ENCODE data around the gene PLCB1.

Gene PLCB1

GRCh38 chr20:8152847-8153246 lies 20.8 kb downstream of the PLCB1 start:
- H3K27ac ChIP-seq (ENCODE audit: low read depth, low read length, poor library complexity, severe bottlenecking) = no peak overlapping the region
- H3F3A ChIP-seq (ENCODE audit: insufficient read depth, low read length) = no peaks in the 10 kb centered on the region

DNA sequence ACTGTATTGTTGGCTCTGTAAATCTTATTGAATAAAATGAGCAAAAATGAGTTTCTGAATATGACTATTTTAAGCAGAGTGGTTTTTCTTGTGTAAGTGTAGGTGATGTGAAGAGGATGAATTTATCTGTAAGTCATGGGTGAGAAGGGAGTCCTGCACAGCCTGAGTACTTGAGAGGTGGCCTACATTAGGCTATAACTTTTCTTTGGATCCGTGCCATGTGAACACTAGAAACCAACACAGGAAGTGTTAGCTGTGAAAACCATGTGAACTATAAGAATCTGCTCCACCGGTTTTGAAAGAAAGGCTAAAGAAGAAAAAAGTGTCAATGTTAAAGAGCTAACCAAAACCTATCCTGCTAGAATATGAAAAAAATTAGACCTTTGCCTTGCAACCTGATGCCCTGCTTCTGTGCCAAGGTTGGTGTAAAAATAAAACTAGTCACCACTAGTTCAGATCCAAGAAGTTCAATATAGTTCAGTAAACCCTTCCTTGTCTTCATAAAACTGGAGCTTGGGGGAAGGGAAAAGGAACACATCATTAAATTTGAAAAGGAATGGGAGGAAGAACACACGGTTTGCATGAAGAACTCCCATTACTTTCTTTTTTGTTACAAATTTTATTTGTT lies 21.3 kb downstream of the PLCB1 start:
- Histone ChIP-seq H3F3A (ENCODE audit: insufficient read depth, low read length) (no peaks in the 10 kb centered on the region), H3K9me2 (ENCODE audit: low read depth, low read length) (no peaks in the 10 kb centered on the region), H3K4me1 (ENCODE audit: insufficient read depth, low read length, severe bottlenecking) (peaks cover 14% of the 10 kb centered on the region), H3K27ac (ENCODE audit: low read depth, low read length, poor library complexity, severe bottlenecking) (no peak overlapping the region), H3K9ac (ENCODE audit: low read length) (no peak overlapping the region), H3K4me3 (ENCODE audit: low read depth, low read length, poor library complexity, severe bottlenecking) (no peak overlapping the region), H3K4me2 (ENCODE audit: low read length) (no peak overlapping the region), H3K36me3 (ENCODE audit: insufficient read depth, low read length) (no peaks in the 10 kb centered on the region), H4K20me1 (ENCODE audit: insufficient read depth, low read length) (no peaks in the 10 kb centered on the region), H2AFZ (ENCODE audit: low read length) (no peak overlapping the region), H3K27me3 (ENCODE audit: insufficient read depth, low read length) (no peaks in the 10 kb centered on the region), H3K79me2 (ENCODE audit: insufficient read depth, low read length) (no peaks in the 10 kb centered on the region), H3K9me3 (ENCODE audit: low read length) (no peaks in the 10 kb centered on the region)
- no peak for TF ChIP-seq EZH2 (IDR thresholded peaks at IDR 0.05; ENCODE audit: borderline replicate concordance, low read length)
- TF ChIP-seq, protein P1, sequence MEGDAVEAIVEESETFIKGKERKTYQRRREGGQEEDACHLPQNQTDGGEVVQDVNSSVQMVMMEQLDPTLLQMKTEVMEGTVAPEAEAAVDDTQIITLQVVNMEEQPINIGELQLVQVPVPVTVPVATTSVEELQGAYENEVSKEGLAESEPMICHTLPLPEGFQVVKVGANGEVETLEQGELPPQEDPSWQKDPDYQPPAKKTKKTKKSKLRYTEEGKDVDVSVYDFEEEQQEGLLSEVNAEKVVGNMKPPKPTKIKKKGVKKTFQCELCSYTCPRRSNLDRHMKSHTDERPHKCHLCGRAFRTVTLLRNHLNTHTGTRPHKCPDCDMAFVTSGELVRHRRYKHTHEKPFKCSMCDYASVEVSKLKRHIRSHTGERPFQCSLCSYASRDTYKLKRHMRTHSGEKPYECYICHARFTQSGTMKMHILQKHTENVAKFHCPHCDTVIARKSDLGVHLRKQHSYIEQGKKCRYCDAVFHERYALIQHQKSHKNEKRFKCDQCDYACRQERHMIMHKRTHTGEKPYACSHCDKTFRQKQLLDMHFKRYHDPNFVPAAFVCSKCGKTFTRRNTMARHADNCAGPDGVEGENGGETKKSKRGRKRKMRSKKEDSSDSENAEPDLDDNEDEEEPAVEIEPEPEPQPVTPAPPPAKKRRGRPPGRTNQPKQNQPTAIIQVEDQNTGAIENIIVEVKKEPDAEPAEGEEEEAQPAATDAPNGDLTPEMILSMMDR (IDR thresholded peaks at IDR 0.05; ENCODE audit: low read length) = no peak

More at GRCh38 chr20:8152847-8153246, 20.8 kb downstream of the PLCB1 start:
- Histone ChIP-seq H3K4me1 (ENCODE audit: insufficient read depth, low read length, severe bottlenecking) (peaks cover 14% of the 10 kb centered on the region), H3K4me3 (ENCODE audit: low read depth, low read length, poor library complexity, severe bottlenecking) (no peak overlapping the region), H3K79me2 (ENCODE audit: insufficient read depth, low read length) (no peaks in the 10 kb centered on the region), H3K9me3 (ENCODE audit: low read length) (no peaks in the 10 kb centered on the region), H3K27me3 (ENCODE audit: insufficient read depth, low read length) (no peaks in the 10 kb centered on the region), H2AFZ (ENCODE audit: low read length) (no peak overlapping the region), H3K36me3 (ENCODE audit: insufficient read depth, low read length) (no peaks in the 10 kb centered on the region), H4K20me1 (ENCODE audit: insufficient read depth, low read length) (no peaks in the 10 kb centered on the region), H3K9ac (ENCODE audit: low read length) (no peak overlapping the region), H3K4me2 (ENCODE audit: low read length) (no peak overlapping the region), H3K9me2 (ENCODE audit: low read depth, low read length) (no peaks in the 10 kb centered on the region)
- TF ChIP-seq, protein P1 (IDR thresholded peaks at IDR 0.05; ENCODE audit: low read length) = no peak
- TF ChIP-seq EZH2 (IDR thresholded peaks at IDR 0.05; ENCODE audit: borderline replicate concordance, low read length) = no peak

- Histone ChIP-seq H3K9me2 (ENCODE audit: low read depth, low read length) (no peaks in the 10 kb centered on the region), H3K27ac (ENCODE audit: low read depth, low read length, poor library complexity, severe bottlenecking) (no peak overlapping the region), H3K4me1 (ENCODE audit: insufficient read depth, low read length, severe bottlenecking) (peaks cover 14% of the 10 kb centered on the region), H3K4me3 (ENCODE audit: low read depth, low read length, poor library complexity, severe bottlenecking) (no peak overlapping the region), H3K36me3 (ENCODE audit: insufficient read depth, low read length) (no peaks in the 10 kb centered on the region), H2AFZ (ENCODE audit: low read length) (no peak overlapping the region), H3K9me3 (ENCODE audit: low read length) (no peaks in the 10 kb centered on the region), H3K9ac (ENCODE audit: low read length) (no peak overlapping the region), H4K20me1 (ENCODE audit: insufficient read depth, low read length) (no peaks in the 10 kb centered on the region), H3K27me3 (ENCODE audit: insufficient read depth, low read length) (no peaks in the 10 kb centered on the region), H3K79me2 (ENCODE audit: insufficient read depth, low read length) (no peaks in the 10 kb centered on the region), H3K4me2 (ENCODE audit: low read length) (no peak overlapping the region), H3F3A (ENCODE audit: insufficient read depth, low read length) (no peaks in the 10 kb centered on the region)
- TF ChIP-seq, protein P1 (IDR thresholded peaks at IDR 0.05; ENCODE audit: low read length) = no peak
- TF ChIP-seq EZH2 (IDR thresholded peaks at IDR 0.05; ENCODE audit: borderline replicate concordance, low read length) = no peak
These were observed 22.6 kb downstream of the PLCB1 start for GRCh38 chr20:8154638-8155037.
